Fibroblast of gingiva (primary cell): ENCODE results near the gene ROPN1L.
"Not testable (repeated sequence)": the region's sequence is repeated elsewhere in the genome, so short reads cannot be mapped to it uniquely, and the experiment has no call there.

Experiments
- DNase-seq: peaks from one replicate; pipeline ENCODE4 v3.0.0-alpha.2; 2011; ENCODE audit warnings: low read depth

Gene ROPN1L

DNA sequence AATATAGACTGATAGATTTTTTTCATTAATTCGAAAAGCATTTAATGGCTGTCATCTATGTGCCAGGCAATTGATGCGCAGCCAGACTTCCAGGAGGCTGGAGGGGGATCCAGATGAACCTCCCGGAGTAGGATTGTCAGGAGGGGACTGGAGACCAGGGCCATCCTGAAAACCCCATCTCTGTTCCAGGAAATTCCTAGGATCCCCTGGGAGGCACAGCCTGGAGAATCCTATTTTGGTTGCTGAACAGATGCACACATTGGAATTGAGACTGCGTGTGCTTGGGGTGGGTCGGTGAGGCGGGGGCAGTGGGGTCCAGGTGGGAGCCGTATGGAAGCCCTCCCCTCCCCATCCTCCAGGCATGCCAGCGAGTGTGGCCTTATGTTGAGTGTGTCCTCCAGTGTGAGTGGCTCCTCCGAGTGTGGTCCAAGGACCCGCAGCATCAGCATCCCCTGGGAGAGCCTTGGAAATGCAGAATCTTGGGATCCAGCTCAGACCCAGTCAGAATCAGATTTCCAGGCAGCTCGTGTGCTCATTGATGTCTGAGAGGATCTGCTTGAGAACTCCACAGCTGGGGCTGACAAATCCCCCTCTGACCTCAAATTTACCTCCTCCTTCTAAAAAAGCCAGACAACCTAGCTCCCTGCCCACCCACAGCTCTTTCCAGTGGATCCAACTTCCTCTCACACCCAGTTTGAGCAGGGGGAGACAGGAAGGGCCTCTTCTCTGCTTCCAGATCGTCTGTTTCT, 38.7 kb downstream of the ROPN1L start:
- DNase-seq, result no peak

DNA sequence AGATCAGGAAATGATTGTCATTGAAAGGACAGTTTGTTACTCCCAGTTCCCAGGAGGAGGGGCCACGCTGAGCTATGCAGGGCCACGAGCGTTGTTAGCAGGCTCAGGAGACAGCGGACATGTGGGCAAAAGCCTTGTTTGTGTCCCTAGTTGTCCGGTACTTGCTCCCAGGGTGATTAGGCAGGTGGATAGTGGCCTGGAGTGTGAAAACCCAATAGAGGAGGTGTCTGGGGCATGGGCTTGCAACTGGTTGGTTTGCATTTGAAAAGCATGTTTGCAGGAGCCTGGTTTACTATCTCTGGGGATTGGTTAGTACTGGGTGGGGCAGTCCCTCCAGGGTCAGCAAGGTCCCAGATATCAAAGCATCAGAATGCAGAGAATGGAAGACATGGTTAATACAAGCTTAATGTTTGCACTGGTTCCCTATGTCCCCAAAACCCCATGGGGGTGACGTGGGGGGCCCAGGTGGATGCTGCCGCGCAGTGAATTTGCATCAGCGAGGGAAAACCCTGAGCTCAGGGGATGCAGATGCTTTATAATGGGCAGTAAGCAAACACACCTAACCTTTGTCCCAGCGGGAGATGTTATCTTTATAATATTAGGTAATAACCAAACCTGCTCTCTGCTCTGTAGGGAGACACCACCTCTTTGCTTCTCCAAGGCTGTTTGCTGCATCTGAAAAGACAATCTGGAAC, 39.7 kb downstream of the ROPN1L start:
- DNase-seq, result no peak

DNA sequence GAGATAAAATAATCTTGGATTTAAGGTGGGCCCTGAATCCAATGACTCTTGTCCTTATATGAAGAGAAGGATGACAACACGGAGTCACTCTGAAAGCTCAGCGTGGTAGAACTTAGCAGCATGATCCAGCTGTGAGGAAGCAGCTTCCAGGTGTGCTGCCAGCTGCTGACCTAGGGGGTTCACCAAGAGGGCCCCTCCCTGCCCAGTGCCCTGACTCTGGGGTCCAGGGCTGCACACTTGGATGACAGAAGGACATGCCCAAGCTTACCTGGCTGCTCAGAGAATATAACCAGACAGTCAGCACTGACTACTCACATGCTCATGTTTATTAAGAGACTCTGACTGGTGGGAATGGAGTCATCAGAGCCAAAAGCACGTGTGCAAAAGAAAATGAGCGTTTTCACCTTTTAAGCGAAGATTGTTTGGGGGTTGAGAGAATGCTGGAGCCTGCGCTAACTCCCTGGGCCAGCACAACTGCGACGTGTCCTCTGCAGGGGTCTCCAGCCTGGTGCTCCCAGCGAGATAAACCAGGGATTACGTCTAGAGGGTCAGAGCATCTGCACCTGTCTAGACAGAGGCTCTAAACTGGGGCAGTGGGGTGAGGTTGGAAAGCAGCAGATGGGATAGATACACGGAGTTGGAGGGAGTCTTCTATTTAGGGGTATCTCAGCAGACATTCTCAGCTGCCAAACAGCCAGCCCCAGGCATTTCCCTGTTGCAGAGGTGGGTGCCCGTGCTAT, 41.3 kb downstream of the ROPN1L start:
- no peak for DNase-seq

DNA sequence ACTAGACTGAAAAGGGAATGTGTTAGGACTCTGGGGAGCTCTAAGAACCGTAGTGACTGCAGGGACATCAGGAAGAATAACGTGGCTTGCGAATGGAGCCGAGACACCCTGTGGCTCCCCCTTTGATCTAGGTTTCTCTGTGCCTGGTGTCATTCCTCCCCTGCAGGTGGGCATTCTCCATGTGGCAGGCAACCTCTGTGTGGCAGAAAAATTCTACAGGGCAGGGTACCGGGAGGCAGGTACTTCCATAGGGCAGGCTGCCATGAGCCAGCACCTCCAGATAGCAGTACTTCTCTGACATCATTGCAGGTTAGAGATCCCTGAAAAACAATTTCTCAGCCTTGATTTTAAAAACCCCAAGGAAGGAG, 43.1 kb downstream of the ROPN1L start:
- no peak for DNase-seq

DNA sequence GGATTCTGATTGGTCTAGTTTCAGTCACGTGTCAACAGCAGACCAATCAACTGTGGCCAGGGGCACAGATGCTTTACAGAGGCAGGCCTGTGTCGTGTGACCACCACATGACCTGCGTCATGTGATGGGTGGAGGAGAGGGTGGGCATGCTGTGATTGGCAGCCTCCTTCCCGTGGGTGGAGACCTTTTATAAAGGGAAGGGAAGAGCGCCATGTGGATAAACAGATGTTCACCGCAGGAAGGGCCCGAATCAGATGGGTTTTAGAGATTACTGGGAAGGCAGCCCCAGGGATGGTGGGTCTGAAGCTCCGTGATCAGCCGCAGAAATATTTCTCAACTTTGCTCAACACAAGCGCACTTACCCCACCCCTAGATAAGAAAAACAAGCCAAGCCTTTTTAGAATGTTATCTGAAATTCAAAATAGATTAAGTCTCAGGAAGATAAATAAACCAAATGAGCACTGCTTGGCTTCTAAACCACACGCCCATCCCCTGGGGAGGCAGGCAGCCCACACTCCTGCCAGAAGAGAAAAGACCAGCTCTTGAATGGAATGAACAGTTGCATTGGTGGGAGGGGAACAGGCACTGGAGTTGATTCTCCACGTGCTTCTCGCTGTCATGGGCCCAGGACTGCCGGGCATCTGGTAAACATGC, 43.6 kb downstream of the ROPN1L start:
- DNase-seq, result peak; percentile 55

DNA sequence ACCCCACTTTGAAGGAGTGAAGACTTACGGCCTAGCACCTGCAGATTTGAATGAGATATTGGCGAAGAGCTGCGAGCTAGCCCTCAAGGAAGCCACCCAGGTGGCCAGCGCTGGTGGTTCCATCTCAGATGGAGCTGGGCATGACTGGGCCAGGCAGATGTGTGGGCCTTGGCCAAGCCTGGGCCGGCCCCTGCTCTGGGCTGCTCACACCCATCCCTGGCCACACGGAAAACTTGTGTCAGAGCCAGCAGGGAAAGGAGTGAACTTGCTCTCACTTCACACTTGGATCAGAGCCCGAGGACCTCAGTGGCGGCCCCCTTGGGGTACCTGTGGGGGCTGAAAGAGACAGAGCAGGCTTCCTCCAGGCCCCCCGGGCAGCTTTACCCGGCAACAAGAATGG, 44.2 kb downstream of the ROPN1L start:
- no peak for DNase-seq

DNA sequence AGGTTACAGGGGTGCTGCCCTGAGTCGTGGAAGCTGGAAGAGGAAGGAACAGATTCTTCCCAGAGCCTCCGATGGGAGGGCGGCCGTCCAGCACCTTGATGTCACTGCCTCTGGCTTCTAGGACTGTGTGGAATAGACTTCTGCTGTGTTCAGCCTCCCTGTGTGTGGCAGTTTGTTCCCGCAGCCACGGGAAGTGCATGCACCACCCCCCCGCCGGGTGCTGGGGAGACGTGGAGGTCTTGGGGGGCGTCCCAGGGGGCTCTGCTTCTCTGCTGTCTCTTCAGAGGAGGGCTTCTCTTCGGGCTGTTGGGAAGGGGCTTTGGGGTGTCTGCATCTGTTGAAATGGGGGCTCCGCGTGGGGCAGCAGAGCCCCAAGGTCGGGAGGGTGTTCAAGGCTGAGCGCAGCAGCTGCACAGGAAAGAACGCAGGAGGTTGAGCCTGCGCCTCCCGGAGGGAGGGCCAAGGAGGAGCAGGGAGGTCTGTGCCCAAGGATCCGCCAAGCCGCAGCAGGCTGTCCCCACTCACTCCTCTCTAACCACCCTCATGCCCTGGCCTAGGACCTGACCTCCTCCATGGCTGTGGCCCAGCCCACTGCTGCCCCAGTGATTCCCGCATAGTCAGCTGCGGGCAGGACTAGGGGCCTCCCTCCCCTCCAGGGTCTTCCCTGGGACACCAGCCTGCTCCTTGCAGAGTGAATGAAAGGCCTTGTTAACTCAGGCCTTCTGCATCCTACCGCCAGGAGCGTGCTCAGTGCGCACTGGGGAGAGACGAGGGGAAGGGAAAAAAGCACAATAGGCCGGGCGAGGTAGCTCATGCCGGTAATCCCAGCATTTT, 45.0 kb downstream of the ROPN1L start:
- DNase-seq, result no peak

DNA sequence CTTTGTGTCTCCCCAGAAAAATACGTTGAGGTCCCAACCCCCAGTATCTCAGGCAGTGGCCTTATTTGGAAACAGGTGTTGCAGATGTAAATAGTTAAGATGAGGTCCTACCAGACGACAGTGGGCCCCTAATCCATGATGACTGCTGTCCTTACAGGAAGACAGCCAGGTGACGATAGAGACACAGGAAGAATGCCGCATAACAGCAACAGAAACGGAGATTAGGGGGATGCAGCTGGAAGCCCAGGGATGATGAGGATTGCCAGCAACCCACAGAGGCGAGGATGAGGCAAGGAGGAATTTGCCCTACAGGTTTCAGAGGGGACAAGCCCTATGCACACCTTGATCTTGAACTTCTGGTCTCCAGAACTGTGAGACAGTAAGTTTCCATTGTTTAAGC, 46.5 kb downstream of the ROPN1L start:
- no peak for DNase-seq

DNA sequence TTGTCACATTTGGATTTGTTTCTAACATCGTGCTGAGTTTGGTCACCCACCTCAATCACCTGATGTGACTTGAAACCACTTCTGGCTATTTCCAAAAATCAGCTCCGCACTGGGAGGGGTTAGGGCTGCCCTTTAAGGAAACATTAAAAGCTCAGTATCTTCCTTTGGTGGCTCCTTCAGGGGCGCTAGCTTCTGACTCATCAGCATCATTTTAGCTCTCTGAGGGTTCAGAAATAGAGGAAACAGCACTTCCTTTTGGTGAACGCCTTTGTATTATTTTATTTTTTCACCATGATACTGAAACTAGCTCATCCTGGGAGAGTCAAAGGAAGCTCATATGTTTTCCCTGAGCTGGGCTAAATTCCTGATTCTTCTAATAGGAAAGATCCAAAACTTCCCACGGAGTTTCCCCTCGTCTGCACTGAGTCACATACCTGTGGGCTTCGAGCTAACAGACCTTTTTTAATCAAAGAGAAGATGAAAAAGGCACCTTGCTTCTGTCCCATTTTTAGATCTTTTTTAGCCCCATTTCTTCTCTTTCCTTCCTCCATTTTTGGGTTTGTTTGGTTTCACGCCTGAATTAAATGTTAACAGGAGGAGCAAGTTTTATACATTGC, 48.2 kb downstream of the ROPN1L start:
- no peak for DNase-seq

DNA sequence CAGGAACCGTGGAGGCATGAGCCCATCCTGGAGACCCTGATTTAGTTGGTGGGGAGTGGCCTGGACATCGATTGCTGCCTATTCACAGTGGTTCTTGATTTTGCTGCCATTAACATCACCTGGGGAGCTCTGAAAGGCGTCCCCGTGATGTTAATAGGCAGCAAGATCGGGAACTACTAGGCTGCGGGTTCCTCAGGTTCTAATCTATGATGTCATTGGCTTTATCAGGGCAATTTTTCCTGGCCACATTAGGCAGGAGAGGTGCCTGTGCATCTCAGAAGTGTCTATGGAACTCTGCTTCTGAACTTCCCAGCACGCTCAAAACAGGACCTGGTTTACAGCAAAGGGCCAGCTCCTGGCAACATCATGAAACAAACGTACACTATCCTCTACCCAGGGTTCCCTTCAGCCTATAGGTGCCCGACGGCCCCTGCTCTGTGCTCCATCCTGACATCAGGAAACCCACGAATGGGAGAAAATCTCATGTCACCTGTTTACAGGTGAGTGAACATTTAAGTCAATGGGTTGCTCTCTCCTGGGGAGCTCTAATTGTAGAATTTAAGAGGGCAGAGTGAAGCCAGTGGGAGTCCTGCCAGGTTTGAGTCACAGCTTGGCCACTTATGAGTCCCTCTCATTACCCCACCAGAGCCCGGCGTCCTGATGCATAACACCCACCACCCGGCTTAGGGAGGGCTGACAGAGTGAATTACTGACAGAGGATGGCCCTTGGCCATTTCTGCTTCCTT, 49.4 kb downstream of the ROPN1L start:
- no peak for DNase-seq

DNA sequence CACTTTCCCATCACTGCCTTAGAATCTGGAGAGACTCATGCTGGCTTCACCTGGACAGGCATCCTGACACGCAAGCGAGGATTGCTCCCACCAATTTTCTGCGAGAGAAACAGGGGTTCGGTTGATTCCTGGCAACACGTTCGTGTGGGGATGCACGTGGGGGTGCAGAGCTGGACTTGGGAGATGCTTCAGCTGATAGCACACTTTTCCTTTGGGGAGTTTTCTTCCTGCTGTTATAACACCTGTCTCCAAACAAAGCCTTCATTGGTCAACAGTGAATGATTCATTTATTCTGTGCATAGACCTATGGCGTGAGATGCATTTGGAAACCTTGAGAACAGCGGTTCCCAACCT, 50.0 kb downstream of the ROPN1L start:
- no peak for DNase-seq

DNA sequence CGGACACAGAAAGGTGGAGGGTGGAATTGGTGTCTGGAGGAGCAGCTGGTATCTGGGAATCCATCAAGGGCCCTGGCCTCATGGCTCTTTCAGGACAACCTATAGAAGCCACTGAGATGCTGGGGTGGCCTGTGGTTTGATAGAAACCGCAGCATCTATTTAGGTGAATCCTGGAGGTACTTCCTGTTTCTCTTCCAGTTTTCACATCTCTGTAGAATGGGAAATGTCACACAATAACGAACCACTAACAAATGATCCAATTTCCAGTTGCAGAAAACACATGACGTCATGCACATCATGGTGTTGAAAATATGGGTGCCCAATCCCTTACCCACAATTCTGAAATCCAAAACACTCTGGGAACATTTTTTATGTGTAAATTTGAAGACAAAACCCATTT, 52.2 kb downstream of the ROPN1L start:
- no peak for DNase-seq

DNA sequence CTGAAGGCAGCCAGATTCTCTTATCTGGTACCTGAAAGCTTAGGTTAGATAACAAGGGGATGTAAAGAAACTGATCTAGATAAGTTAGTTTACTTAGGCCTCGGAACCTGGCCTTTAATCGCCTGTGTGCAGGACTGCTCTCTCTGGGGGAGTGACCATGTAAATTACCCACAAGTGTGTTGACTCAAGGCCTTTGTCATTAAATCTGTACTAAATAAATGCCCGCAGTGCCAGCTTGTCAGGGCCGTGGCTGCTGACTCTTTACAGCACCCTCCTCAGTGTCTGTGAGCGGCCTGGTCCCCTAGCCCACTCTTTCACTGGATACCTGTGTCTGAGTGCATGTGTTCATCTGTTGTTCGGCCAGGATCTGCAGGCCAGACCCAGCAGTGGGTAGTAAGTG, 52.8 kb downstream of the ROPN1L start:
- DNase-seq, result not testable (repeated sequence)

DNA sequence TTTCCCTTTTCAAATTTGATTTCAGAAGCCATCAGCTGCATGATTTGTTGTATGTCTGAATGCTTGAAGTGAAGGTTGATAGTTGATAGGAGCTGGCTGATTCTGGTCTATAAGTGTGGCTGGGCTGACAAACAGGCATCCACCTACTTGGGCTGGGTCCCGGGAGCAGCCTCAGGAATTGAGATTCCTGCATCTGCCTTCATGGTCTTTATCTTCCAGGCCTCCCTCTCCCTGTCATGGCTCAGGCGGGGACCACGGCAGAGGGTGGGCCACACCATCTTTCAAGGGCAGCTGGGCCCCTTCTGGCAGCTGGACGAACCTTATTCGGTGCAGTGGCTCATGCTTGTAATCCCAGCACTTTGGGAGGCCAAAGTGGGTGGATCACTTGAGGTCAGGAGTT, 55.9 kb downstream of the ROPN1L start:
- no peak for DNase-seq

DNA sequence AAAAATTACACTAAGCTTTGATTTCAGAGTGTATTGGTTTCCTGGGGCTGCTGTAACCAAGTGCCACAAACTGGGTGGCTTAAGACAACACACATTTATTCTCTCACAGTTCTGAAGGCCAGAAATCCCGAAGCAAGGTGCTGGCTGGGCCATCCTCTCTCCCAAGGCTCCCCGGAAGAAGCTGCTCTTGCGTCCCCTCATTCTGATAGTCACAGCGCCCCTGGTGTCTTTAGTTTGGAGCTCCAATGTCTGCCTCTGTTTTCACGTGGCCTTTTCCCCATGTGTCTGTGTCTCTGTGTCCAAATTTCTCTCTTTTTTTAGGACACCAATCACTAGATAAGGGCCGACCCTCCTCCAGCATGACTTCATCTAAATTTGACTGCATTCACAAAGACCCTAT, 56.7 kb downstream of the ROPN1L start:
- no peak for DNase-seq

DNA sequence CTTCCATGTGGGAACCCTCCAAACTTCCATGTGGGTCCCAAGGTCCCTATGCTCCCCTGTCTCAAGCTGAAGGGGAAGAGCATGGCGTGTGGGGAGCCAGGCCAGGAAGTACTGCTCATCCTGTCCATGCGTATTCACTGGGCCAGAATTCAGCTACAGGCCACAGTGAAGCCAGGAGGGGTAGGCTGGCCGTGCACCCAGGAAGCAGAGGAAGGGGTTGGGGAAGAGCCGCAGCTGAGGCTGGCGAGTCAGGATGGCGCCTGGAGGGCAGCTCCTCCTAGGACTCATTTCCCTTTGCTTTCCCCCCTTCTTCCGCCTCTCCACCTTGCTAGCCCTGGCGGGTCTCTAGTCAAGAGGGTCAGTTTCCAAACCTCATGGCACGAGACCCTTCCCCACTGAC, 57.4 kb downstream of the ROPN1L start:
- no peak for DNase-seq

DNA sequence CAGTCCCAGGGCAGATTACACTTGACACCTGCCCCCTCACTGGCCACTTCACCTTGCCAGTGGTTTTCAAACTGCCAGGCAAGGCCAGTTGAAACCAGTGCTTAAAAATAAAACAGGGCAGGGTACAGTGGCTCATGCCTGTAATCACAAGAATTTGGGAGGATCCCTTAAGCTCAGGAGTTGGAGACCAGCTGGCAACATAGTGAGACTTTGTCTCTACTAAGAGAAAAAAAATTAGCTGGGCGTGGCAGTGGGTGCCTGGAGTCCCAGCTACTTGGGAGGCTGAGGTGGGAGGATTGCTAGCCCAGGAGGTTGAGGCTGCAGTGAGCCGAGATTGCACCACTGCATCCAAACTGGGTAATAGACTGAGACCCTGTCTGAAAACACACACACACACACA, 58.1 kb downstream of the ROPN1L start:
- DNase-seq, result no peak

DNA sequence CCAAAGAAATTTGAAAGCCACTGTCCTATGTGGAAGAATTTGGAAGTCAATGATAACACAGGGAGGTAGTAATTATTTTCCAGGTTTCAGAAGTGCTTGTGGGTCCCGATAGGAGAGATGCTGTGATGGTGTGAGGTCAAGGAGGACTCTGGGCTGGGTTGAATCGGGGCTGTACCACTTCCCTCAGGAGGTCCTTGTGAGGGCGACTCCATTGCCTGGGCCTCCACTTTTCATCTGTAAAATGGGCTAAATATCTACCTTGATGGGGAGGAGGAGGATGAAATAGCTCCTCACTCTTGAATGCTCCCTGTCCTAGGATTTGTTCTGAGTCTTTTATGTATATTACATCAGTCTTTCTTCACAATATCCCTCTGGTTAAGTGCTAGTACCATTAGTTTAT, 59.0 kb downstream of the ROPN1L start:
- DNase-seq, result no peak

DNA sequence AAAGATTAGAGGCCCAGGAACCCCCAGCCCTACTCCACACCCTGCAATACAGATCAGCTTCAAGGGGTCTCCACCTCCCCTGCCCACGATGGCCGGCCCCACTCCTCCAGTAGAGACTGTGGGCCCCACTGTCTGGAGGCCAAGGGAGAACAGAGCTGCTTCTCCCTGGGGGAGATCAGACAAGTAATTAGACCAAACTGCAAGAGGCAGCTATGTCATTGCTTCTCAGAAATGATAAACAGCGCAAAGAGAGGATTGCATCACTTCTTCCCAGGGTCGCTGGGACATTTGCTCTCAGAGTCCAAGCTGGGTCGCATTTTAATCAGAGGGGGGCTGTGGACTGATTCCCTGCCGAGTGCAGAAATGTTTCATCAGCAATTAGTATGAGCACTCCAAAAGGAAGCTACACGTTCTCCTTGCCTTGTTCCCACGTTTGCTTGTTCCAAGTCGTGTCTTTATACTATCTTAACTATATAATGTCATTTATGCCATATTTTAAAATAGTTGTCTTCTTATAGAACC, 59.9 kb downstream of the ROPN1L start:
- peak; percentile 46 for DNase-seq

DNA sequence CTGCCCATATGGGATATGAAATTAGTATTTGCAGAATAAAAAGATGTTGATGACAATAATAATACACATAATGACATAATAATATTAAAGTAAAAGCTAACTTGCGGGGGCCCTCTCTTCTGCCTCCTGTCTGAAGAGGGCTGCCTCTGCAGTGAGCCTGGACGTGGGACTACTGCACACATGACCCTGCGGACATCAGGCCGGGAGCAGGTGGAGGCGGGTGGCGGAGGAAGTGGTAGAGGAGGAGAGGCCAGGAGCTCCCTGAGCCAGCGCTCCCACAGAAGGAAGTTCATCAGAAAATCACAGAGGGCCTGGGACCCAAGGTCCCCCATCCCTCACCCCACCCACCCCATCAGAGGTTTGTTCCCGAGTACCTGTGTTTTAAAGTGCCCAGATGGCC, 60.5 kb downstream of the ROPN1L start:
- no peak for DNase-seq

DNA sequence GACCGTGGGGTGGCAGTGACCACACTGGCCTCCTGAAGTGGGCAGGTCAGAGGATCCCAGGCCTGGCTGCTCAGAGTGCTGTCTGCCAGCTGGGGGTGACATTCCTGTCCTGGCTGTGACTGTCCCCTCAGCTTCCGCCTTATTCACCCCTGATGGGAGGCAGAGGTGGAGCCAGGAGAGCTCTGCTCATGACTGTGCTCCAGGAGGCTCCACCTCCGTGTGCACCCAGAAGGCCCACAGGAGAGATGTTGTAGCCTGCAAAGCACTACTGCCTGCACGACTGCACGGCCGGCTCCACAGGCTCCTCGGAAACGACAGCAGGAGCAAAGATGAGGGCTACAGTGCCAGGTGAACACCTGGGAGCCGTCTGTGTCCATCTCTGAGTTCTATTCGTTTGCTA, 60.9 kb downstream of the ROPN1L start:
- DNase-seq, result no peak
